Heart left ventricle (tissue), 16 donors: ENCODE results near the gene SNAP47. TPM values are rescaled to one million over a fixed set of nuclear protein-coding genes. Genes with fewer than 3 reads are reported as not detected.

Source experiments
- ATAC-seq, 4 donors: fragments of 200-7000 bp; cut with Tn5 transposase; one replicate each; pipeline ENCODE4 v1.9.1; 2020 to 2022; ENCODE audit warnings: moderate library complexity in 4 of 4, mild to moderate bottlenecking in 3 of 4, moderate number of reproducible peaks in 1 of 4
- DNase-seq, 5 donors: peaks; one replicate each; pipeline ENCODE4 v3.0.0-alpha.2; 2020
- H3K27ac ChIP-seq, 12 donors: fragments of 200-600 bp; sonication (generic) in 4 of 12; one replicate each; pipeline versions ENCODE4 v1.5.0 to v1.8.0; 2016 to 2022; ENCODE audit warnings: mild to moderate bottlenecking in 2 of 12
- H3K27me3 ChIP-seq, 9 donors: fragments of 200-600 bp; sonication (generic) in 2 of 9; one replicate each; pipeline versions ENCODE4 v1.5.1 to v1.8.0; 2016 to 2022; ENCODE audit warnings: mild to moderate bottlenecking in 3 of 9
- H3K36me3 ChIP-seq, 9 donors: fragments of 200-600 bp; sonication (generic) in 2 of 9; one replicate each; pipeline versions ENCODE4 v1.5.0 to v1.8.0; 2018 to 2022; ENCODE audit warnings: mild to moderate bottlenecking in 2 of 9
- H3K4me1 ChIP-seq, 12 donors: fragments of 200-600 bp; sonication (generic) in 4 of 12; one replicate each; pipeline versions ENCODE4 v1.5.0 to v1.8.0; 2016 to 2022; ENCODE audit warnings: mild to moderate bottlenecking in 3 of 12
- H3K4me3 ChIP-seq, 12 donors: fragments of 200-600 bp; sonication (generic) in 4 of 12; one replicate each; pipeline versions ENCODE4 v1.5.0 to v1.8.0; 2017 to 2022; ENCODE audit warnings: mild to moderate bottlenecking in 9 of 12, moderate library complexity in 4 of 12
- H3K9me3 ChIP-seq, 12 donors: fragments of 200-600 bp; sonication (generic) in 4 of 12; one replicate each; pipeline versions ENCODE4 v1.5.0 to v1.8.0; 2016 to 2022; ENCODE audit warnings: mild to moderate bottlenecking in 1 of 12
- POLR2A ChIP-seq, 2 donors: fragments of 450-650 bp; IDR thresholded peaks; one replicate each; pipeline ENCODE4 v1.6.1; 2017; ENCODE audit warnings: antibody characterized with exemption in 2 of 2, mild to moderate bottlenecking in 2 of 2, moderate library complexity in 2 of 2
- WGBS, 4 donors: extraction: QIAGEN DNeasy Blood & Tissue Kit in 2 of 4; methylation state at CpG; one replicate each; pipeline versions ENCODE4 v1.1.5 to v1.1.7; 2013 to 2018; 5-methylcytosine and 5-hydroxymethylcytosine counted together
- intact Hi-C, 10 donors: fragments of 100-400 bp; cut with DNase I; formaldehyde crosslinking; loops; one replicate each; pipeline versions ENCODE4 v1.11.1 to v1.14.2; 2022
- polyA plus RNA-seq, 2 donors: library from polyadenylated mRNA; stranded (reverse); fragments of 200-250 nt; gene quantifications; one replicate each; pipeline ENCODE4 v1.2.3, GENCODE V29; 2013
- total RNA-seq, 9 donors: library from RNA; depleted of rRNA in 2 of 9; stranded (reverse); fragments of >200 nt in 2 of 9; fragmentation: NEBNext Ultra II Directional in 3 of 9; extraction: Animal tissue kit (Norgen Biotek cat#: 25700) in 3 of 9; gene quantifications; one replicate each; pipeline versions ENCODE4 v1.1.0 to v1.2.4, GENCODE V29; 2016 to 2023
- TF ChIP-seq, protein P1 (sequence below), 12 donors: fragments of 200-600 bp; sonication (generic) in 4 of 12; IDR thresholded peaks; one replicate each; pipeline versions ENCODE4 v1.5.0 to v1.8.0; 2018 to 2022; ENCODE audit warnings: antibody characterized with exemption in 12 of 12, mild to moderate bottlenecking in 5 of 12
- donor health status: ischemic (EF 13 %, LVEDD 7.1; RV severe dilation, severe dysfunction).
- donor health status: healthy with polysubstance abuse.
- donor health status: DM: no; HTN: yes; CAD: no.
- donor health status: DM: no; HTN: no; CAD: no.
- donor health status: ischemic (EF 25% LVEDD 6.9; RV normal size, moderate dysfunction).
- donor health status: ischemic (EF 25% LVEDD 5.7; RV mildly dilated, moderate dysfunction).
- donor health status: healthy.
- donor health status: DM: yes; HTN: yes; CAD: no.
- donor health status: ischemic (EF 35%, LVEDD 5.7; RV mildly dilated, moderate dysfunction).
- donor health status: nonischemic (EF 11% LVEDD 7.7; RV severe dilation, severe dysfunction).
- donor health status: DM: yes; HTN: yes; CAD: no.
- donor health status: PGD.
- donor health status: ischemic (EF 29% LVEDD 5.4; RV normal size, mild dysfunction).
- donor health status: nonischemic (EF 23%, LVEDD 6.1; RV moderate dilation, normal function).

Gene SNAP47
- total and polyA plus RNA-seq, 11 donors: 22.1 to 106 (median 36.7) TPM

GRCh38 chr1:227788271-227789083 lies 53.2 kb downstream of the SNAP47 start:
- H3K4me3 ChIP-seq: peak overlapping the region; percentile 14 to 78 (median 60)
- intact Hi-C loops: loop anchor here in 2 of 10 donors (1.0 to 5.0 kb wide), 2 partner anchors 51 to 156 kb away; partner anchors contain the start of genes JMJD4 (in 1 of the 2) and SNAP47 (in 1 of the 2)
- DNase-seq (peak in 3 of 5 donors; percentile 23 to 88 (median 54)), ATAC-seq (peak; percentile 33 to 61 (median 56))
- peaks cover 0 to 13% (median 0%) of the 10 kb centered on the region in 9 donors for H3K27me3 ChIP-seq
- H3K27ac ChIP-seq: peak overlapping the region in 8 of 12 donors; percentile 9 to 84 (median 40)
- no peaks in the 10 kb centered on the region for H3K9me3 ChIP-seq
- 3 to 5% (median 4%) methylated on average over 30 to 68 of the region's 68 CpGs for WGBS, 4 donors
- TF ChIP-seq, protein P1, sequence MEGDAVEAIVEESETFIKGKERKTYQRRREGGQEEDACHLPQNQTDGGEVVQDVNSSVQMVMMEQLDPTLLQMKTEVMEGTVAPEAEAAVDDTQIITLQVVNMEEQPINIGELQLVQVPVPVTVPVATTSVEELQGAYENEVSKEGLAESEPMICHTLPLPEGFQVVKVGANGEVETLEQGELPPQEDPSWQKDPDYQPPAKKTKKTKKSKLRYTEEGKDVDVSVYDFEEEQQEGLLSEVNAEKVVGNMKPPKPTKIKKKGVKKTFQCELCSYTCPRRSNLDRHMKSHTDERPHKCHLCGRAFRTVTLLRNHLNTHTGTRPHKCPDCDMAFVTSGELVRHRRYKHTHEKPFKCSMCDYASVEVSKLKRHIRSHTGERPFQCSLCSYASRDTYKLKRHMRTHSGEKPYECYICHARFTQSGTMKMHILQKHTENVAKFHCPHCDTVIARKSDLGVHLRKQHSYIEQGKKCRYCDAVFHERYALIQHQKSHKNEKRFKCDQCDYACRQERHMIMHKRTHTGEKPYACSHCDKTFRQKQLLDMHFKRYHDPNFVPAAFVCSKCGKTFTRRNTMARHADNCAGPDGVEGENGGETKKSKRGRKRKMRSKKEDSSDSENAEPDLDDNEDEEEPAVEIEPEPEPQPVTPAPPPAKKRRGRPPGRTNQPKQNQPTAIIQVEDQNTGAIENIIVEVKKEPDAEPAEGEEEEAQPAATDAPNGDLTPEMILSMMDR (IDR thresholded peaks at IDR 0.05): no peak
- no peak for TF ChIP-seq POLR2A (IDR thresholded peaks at IDR 0.05)
- peaks cover 4 to 28% (median 18%) of the 10 kb centered on the region in 12 donors for H3K4me1 ChIP-seq
- H3K36me3 ChIP-seq: no peaks in the 10 kb centered on the region

DNA sequence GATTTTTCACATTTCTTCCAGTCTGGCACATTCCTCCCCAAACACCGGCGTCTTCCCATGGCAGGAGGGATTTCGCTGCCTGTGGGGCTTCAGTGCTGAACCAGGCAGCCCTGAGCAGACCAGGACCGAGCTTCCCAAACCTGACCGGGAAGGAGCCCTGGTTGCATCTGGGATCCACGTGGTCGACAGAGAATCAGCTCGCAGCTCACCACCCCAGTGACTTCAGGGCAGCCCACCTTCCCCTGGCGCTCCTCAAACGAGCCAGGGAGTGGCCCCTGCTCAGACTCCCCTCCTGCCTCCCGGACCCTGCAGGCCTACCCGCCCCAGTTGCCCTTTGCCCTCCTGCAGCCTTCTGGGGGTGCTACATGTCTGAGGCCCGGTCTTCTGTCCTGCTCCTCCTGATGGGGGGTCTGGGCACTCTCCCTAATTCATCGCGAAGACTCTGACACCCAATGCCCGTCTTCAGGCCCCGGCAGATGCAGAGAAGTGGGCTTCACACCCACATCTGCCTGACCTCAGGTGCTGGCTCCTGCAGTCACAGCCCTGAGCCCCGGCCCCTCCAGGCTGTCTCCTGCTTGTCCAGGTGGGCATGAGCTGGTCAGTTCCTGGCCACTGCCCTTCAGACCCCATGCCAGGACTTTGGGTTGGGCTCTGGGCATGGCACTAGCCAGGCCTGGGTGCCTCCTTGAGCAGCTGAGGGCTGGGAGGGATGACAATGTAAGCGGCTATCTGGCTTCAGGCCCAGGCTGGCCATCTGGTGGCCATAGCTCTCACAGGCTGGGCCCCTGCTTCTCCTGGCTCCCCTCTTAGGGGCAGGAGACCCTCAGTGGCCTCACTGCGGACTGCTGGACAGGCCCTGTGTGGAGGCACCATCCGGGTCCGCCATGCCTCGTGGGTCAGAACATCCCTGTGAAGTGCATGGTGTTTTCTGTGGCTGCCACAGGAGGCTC lies 54.1 kb downstream of the SNAP47 start:
- peak overlapping the region in 3 of 12 donors; percentile 61 to 84 (median 71) for H3K27ac ChIP-seq
- WGBS, 4 donors: 67 to 79% (median 74%) methylated on average over 13 to 23 of the region's 23 CpGs
- ATAC-seq (no peak), DNase-seq (peak in 2 of 5 donors; percentile 17 to 19)
- no peaks in the 10 kb centered on the region for H3K36me3 ChIP-seq
- peak overlapping the region in 7 of 12 donors; percentile 53 to 78 (median 66) for H3K4me3 ChIP-seq
- peaks cover 4 to 35% (median 22%) of the 10 kb centered on the region in 12 donors for H3K4me1 ChIP-seq
- peaks cover 0 to 13% (median 0%) of the 10 kb centered on the region in 9 donors for H3K27me3 ChIP-seq
- no peaks in the 10 kb centered on the region for H3K9me3 ChIP-seq
- intact Hi-C loops: loop anchor here in 1 of 10 donors (5.0 kb wide), 1 partner anchor 52 kb away; the partner anchor contains the start of genes JMJD4 and SNAP47
- no peak for TF ChIP-seq POLR2A (IDR thresholded peaks at IDR 0.05)
- TF ChIP-seq, protein P1 (IDR thresholded peaks at IDR 0.05): no peak

GRCh38 chr1:227790034-227790400 lies 54.8 kb downstream of the SNAP47 start:
- WGBS, 4 donors: 88 to 92% (median 89%) methylated on average over 2 of the region's 2 CpGs
- intact Hi-C loops: no loop called here
- peaks cover 0 to 13% (median 0%) of the 10 kb centered on the region in 9 donors for H3K27me3 ChIP-seq
- no peak for DNase-seq
- no peak for ATAC-seq
- no peak overlapping the region for H3K4me3 ChIP-seq
- no peaks in the 10 kb centered on the region for H3K9me3 ChIP-seq
- H3K27ac ChIP-seq: peak overlapping the region in 1 of 12 donors; percentile 84
- H3K36me3 ChIP-seq: no peaks in the 10 kb centered on the region
- H3K4me1 ChIP-seq: peaks cover 4 to 41% (median 27%) of the 10 kb centered on the region in 12 donors
- TF ChIP-seq POLR2A (IDR thresholded peaks at IDR 0.05): no peak
- TF ChIP-seq, protein P1 (IDR thresholded peaks at IDR 0.05): no peak
